H9 (cell line): ENCODE results near the gene MORN1. TPM values are rescaled to one million over a fixed set of nuclear protein-coding genes. Genes with fewer than 3 reads are reported as not detected.

Experiments used
- DNase-seq: peaks from one replicate; pipeline ENCODE4 v3.0.0-alpha.2; 2017
- H2AFZ ChIP-seq: one replicate; pipeline ENCODE4 v1.6.1; 2013; ENCODE audit warnings: mild to moderate bottlenecking, low read length, control low read depth, moderate library complexity
- H2AK5ac ChIP-seq: 2 replicates; pipeline ENCODE4 v1.6.1; 2013; ENCODE audit warnings: low read length, control low read depth, mixed read lengths; ENCODE audit not compliant: insufficient read length
- H2BK120ac ChIP-seq: one replicate; pipeline ENCODE4 v1.6.1; 2013; ENCODE audit warnings: low read depth, mild to moderate bottlenecking, low read length, control low read depth, inconsistent platforms; ENCODE audit not compliant: poor library complexity, severe bottlenecking
- H2BK12ac ChIP-seq: 2 replicates; pipeline ENCODE4 v1.6.1; 2013; ENCODE audit warnings: low read length, control low read depth, mixed read lengths, low read depth; ENCODE audit not compliant: insufficient read length
- H2BK15ac ChIP-seq: 2 replicates; pipeline ENCODE4 v1.6.1; 2013; ENCODE audit warnings: low read depth, low read length, control low read depth
- H2BK20ac ChIP-seq: one replicate; pipeline ENCODE4 v1.6.1; 2013; ENCODE audit warnings: low read depth, mild to moderate bottlenecking, low read length, control low read depth, inconsistent platforms; ENCODE audit not compliant: poor library complexity, severe bottlenecking
- H2BK5ac ChIP-seq: 2 replicates; pipeline ENCODE4 v1.6.1; 2013; ENCODE audit warnings: low read length, control low read depth, mixed read lengths; ENCODE audit not compliant: insufficient read length
- H3K14ac ChIP-seq: 2 replicates; pipeline ENCODE4 v1.6.1; 2013; ENCODE audit warnings: low read length, control low read depth; ENCODE audit not compliant: insufficient read depth
- H3K18ac ChIP-seq: 2 replicates; pipeline ENCODE4 v1.6.1; 2013; ENCODE audit warnings: low read depth, mild to moderate bottlenecking, mixed read lengths, low read length, control low read depth; ENCODE audit not compliant: insufficient read length
- H3K23ac ChIP-seq: 2 replicates; pipeline ENCODE4 v1.6.1; 2013; ENCODE audit warnings: low read length, control low read depth, mixed read lengths, low read depth; ENCODE audit not compliant: insufficient read length
- H3K23me2 ChIP-seq: 2 replicates; pipeline ENCODE4 v1.6.1; 2013; ENCODE audit warnings: low read depth, mild to moderate bottlenecking, mixed read lengths, low read length, control low read depth; ENCODE audit not compliant: insufficient read length, poor library complexity, severe bottlenecking
- H3K27ac ChIP-seq: 2 replicates; pipeline ENCODE4 v1.5.1; 2013; ENCODE audit warnings: low read length, control low read depth, mixed read lengths, low read depth; ENCODE audit not compliant: insufficient read length
- H3K27me3 ChIP-seq: 2 replicates; pipeline ENCODE4 v1.6.1; 2013; ENCODE audit warnings: low read length, control low read depth, inconsistent platforms; ENCODE audit not compliant: insufficient read depth
- H3K4ac ChIP-seq: 2 replicates; pipeline ENCODE4 v1.6.1; 2013; ENCODE audit warnings: low read depth, mild to moderate bottlenecking, control low read depth, inconsistent platforms, low read length, moderate library complexity
- H3K4me1 ChIP-seq: 2 replicates; pipeline ENCODE4 v1.6.1; 2013; ENCODE audit warnings: low read length, control low read depth, inconsistent platforms; ENCODE audit not compliant: insufficient read depth
- H3K4me2 ChIP-seq: 2 replicates; pipeline ENCODE4 v1.6.1; 2013; ENCODE audit warnings: low read length, control low read depth, mixed read lengths; ENCODE audit not compliant: insufficient read length, insufficient read depth
- H3K56ac ChIP-seq: 2 replicates; pipeline ENCODE4 v1.6.1; 2013; ENCODE audit warnings: low read depth, mild to moderate bottlenecking, mixed read lengths, low read length, control low read depth; ENCODE audit not compliant: insufficient read length
- H3K79me1 ChIP-seq: 2 replicates; pipeline ENCODE4 v1.6.1; 2013; ENCODE audit warnings: low read depth, mild to moderate bottlenecking, moderate library complexity, low read length, control low read depth, inconsistent platforms; ENCODE audit not compliant: insufficient read depth, poor library complexity, severe bottlenecking
- H3K79me2 ChIP-seq: 2 replicates; pipeline ENCODE4 v1.6.1; 2013; ENCODE audit warnings: low read length, control low read depth, inconsistent platforms; ENCODE audit not compliant: insufficient read depth
- H3K9ac ChIP-seq: 2 replicates; pipeline ENCODE4 v1.6.1; 2013; ENCODE audit warnings: low read length, control low read depth, mixed read lengths; ENCODE audit not compliant: insufficient read length; ENCODE audit errors: extremely low read depth
- H3K9me3 ChIP-seq: one replicate; pipeline ENCODE4 v1.6.1; 2013; ENCODE audit warnings: low read depth, low read length, inconsistent platforms; ENCODE audit not compliant: control insufficient read depth
- H3T11ph ChIP-seq: one replicate; pipeline ENCODE4 v1.6.1; 2013; ENCODE audit warnings: mild to moderate bottlenecking, low read length, control low read depth, inconsistent platforms
- H4K20me1 ChIP-seq: one replicate; pipeline ENCODE4 v1.6.1; 2013; ENCODE audit not compliant: control insufficient read depth, insufficient read length, insufficient read depth
- H4K5ac ChIP-seq: 2 replicates; pipeline ENCODE4 v1.6.1; 2013; ENCODE audit warnings: low read depth, mild to moderate bottlenecking, mixed read lengths, low read length, control low read depth; ENCODE audit not compliant: insufficient read length
- H4K8ac ChIP-seq: replicated peaks from 2 replicates; pipeline ENCODE4 v1.6.1; 2013; ENCODE audit warnings: low read length, control low read depth, mixed read lengths, low read depth; ENCODE audit not compliant: insufficient read length
- H4K91ac ChIP-seq: 2 replicates; pipeline ENCODE4 v1.6.1; 2013; ENCODE audit warnings: low read depth, mild to moderate bottlenecking, moderate library complexity, mixed read lengths, low read length, control low read depth; ENCODE audit not compliant: insufficient read length
- H3K27ac Mint-ChIP-seq, 3 experiments: 2 replicates in 2 of 3; 3 replicates in 1 of 3; pipeline ENCODE4 v1.8.0; 2020 to 2021; ENCODE audit warnings: mixed read lengths in 3 of 3, mild to moderate bottlenecking in 1 of 3, moderate library complexity in 1 of 3
- H3K27me3 Mint-ChIP-seq: 2 replicates; pipeline ENCODE4 v1.8.0; 2021; ENCODE audit warnings: low read depth, mild to moderate bottlenecking, moderate library complexity, mixed read lengths
- H3K36me3 Mint-ChIP-seq, 3 experiments: 2 replicates in 2 of 3; 3 replicates in 1 of 3; pipeline ENCODE4 v1.8.0; 2020 to 2021; ENCODE audit warnings: low read depth in 3 of 3, mixed read lengths in 3 of 3; ENCODE audit not compliant: insufficient read depth in 1 of 3
- H3K4me1 Mint-ChIP-seq, 2 experiments: 2 replicates each; pipeline ENCODE4 v1.8.0; 2020; ENCODE audit warnings: mixed read lengths in 2 of 2
- H3K4me3 Mint-ChIP-seq, 2 experiments: 2 replicates in 1 of 2; 3 replicates in 1 of 2; pipeline ENCODE4 v1.8.0; 2020 to 2021; ENCODE audit warnings: mild to moderate bottlenecking in 2 of 2, mixed read lengths in 2 of 2, moderate library complexity in 1 of 2
- H3K9me3 Mint-ChIP-seq, 2 experiments: 2 replicates in 1 of 2; 3 replicates in 1 of 2; pipeline ENCODE4 v1.8.0; 2020; ENCODE audit warnings: mild to moderate bottlenecking in 2 of 2, mixed read lengths in 2 of 2, moderate library complexity in 1 of 2
- WGBS: extraction: QIAGEN DNeasy Blood & Tissue Kit; methylation state at CpG from one replicate; pipeline ENCODE4 v1.1.7; 2013; ENCODE audit warnings: missing lambda C conversion rate, low lambda C conversion rate, mixed read lengths; ENCODE audit not compliant: insufficient read length; ENCODE audit errors: extremely low coverage; 5-methylcytosine and 5-hydroxymethylcytosine counted together
- total RNA-seq: library from RNA; stranded (reverse); gene quantifications from 2 replicates; pipeline ENCODE4 v1.2.1, GENCODE V29; 2021
- TF ChIP-seq, protein P1 (sequence below): fragments of 200-600 bp; sonication (generic); conservative IDR thresholded peaks from 3 replicates; pipeline ENCODE4 v1.8.0; 2021; ENCODE audit warnings: antibody characterized with exemption, mild to moderate bottlenecking

The MORN1 gene
- total RNA-seq, 1 experiment from 2014 or later = 12.7 TPM

DNA sequence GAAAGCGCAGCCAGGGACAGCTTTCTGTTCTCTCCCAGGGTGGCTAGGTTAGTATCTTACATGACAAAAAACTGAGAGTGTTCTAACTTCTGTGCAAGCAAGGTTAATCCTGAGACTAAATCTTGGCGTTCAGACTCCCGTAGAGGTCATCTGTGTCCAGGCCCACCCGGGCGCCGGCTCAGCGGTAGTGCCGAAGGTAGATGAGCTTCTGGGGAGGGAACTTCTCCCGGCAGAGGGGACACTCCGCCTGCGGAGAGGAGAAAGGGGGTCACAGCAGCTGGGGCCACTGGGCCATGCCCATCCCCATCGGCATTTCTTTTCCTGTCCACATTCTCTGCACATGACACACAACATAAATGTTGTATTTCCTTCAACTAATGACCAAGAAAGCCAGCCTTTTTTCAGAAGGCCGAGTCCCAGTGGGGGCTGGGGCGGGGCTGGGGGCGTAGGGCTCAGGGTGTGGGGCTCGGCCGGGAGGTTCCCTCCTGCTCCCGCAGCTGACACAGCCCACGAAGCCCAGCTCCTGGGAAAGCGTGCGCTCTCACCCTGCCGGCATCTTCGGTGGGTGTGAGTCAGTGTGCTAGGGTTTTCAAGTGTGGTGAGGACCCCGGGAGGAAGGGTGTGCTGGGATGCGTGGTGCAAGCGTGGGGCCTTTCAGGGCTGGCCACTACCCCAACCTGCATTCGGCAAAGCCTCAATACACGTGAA, 14.4 kb upstream of the MORN1 start:
- no peaks in the 10 kb centered on the region for H3K9me3 Mint-ChIP-seq
- no peak overlapping the region for H2BK20ac ChIP-seq
- H3K27ac ChIP-seq = no peak overlapping the region
- H3K4me3 Mint-ChIP-seq = no peak overlapping the region
- H3K9ac ChIP-seq = no peak overlapping the region
- no peaks in the 10 kb centered on the region; the same call in none of the 2 replicates for H3K27me3 Mint-ChIP-seq
- no peak overlapping the region for H3K18ac ChIP-seq
- H3T11ph ChIP-seq = no peak overlapping the region
- no peak overlapping the region for H2BK5ac ChIP-seq
- H4K8ac ChIP-seq = no peak overlapping the region
- H3K4me2 ChIP-seq = no peak overlapping the region
- no peak overlapping the region for H2BK15ac ChIP-seq
- H2AFZ ChIP-seq = no peak overlapping the region
- no peaks in the 10 kb centered on the region for H3K27me3 ChIP-seq
- no peak overlapping the region for H4K91ac ChIP-seq
- no peaks in the 10 kb centered on the region for H3K9me3 ChIP-seq
- no peak for DNase-seq
- H3K56ac ChIP-seq = no peak overlapping the region
- no peaks in the 10 kb centered on the region for H3K4me1 ChIP-seq
- TF ChIP-seq, protein P1, sequence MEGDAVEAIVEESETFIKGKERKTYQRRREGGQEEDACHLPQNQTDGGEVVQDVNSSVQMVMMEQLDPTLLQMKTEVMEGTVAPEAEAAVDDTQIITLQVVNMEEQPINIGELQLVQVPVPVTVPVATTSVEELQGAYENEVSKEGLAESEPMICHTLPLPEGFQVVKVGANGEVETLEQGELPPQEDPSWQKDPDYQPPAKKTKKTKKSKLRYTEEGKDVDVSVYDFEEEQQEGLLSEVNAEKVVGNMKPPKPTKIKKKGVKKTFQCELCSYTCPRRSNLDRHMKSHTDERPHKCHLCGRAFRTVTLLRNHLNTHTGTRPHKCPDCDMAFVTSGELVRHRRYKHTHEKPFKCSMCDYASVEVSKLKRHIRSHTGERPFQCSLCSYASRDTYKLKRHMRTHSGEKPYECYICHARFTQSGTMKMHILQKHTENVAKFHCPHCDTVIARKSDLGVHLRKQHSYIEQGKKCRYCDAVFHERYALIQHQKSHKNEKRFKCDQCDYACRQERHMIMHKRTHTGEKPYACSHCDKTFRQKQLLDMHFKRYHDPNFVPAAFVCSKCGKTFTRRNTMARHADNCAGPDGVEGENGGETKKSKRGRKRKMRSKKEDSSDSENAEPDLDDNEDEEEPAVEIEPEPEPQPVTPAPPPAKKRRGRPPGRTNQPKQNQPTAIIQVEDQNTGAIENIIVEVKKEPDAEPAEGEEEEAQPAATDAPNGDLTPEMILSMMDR = no peak
- no peak overlapping the region for H2AK5ac ChIP-seq
- H3K36me3 Mint-ChIP-seq = peaks cover 17 to 80% (median 70%) of the 10 kb centered on the region in 3 experiments; a peak in 6 of 7 replicates
- no peak overlapping the region for H2BK120ac ChIP-seq
- H4K20me1 ChIP-seq = no peaks in the 10 kb centered on the region
- no peak overlapping the region for H2BK12ac ChIP-seq
- no peak overlapping the region for H4K5ac ChIP-seq
- no peak overlapping the region for H3K14ac ChIP-seq
- H3K23me2 ChIP-seq = no peaks in the 10 kb centered on the region
- no peak overlapping the region for H3K23ac ChIP-seq
- H3K4me1 Mint-ChIP-seq = peaks cover 4% of the 10 kb centered on the region in 2 experiments; a peak in 2 of 4 replicates
- H3K79me2 ChIP-seq = no peaks in the 10 kb centered on the region
- H3K4ac ChIP-seq = no peak overlapping the region
- peak overlapping the region in 1 of 3 experiments; percentile 74; a peak in 1 of 7 replicates for H3K27ac Mint-ChIP-seq
- no peaks in the 10 kb centered on the region for H3K79me1 ChIP-seq
- no CpG with 5 or more reads among the region's 28 CpGs for WGBS
